ENCODE results near the gene FKBP4. TPM values are rescaled to one million over a fixed set of nuclear protein-coding genes. Genes with fewer than 3 reads are reported as not detected.

FKBP4 gene
- total and polyA plus RNA-seq, 9 of the 15 experiments (the other 6 are each of a cell fraction or from before 2014, with no cell fraction given): 16.3 to 154 (median 90.1) TPM

DNA sequence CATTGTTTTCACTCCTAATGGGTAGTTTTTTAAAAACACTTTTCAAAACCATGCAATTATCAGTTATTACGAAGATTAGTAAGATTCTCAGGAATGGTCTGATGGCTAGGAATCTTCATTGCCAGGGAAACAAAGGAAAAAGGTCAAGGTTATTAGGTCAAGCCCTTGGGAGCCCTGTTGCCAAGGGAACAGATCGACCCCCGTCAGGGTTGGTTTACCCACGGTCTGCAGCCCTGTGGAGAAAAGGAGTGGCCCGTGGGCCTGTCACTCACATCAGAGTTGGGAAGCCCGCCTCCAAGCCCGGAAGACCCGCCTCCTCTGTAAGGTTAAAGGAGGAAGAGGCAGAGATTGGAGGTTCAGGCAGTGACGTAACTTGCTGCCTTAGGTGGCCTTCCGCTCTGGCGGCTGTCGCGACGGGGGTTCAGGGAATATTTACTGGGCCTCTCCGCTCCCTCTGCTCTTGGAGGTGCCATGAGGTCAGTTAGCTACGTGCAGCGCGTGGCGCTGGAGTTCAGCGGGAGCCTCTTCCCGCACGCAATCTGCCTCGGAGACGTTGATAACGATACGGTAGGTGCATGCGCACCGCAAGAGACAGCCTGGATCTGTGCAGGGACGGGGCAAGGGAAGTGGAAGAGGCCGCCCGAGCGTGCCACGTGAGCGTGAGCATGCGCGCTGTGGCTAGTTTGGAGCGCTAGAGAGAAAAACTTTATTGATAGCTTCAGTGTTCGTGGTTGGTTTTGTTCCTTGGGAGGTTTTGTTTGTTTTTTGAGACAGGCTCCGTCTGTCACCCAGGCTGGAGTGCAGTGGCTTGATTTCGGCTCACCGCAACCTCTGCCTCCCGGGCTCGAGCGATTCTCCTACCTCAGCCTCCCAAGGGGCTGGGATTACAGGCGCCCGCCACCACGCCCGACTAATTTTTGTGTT is 17.8 kb downstream of the FKBP4 start, which contains the start of gene ITFG2 (continued):
- TF ChIP-seq, protein P1, sequence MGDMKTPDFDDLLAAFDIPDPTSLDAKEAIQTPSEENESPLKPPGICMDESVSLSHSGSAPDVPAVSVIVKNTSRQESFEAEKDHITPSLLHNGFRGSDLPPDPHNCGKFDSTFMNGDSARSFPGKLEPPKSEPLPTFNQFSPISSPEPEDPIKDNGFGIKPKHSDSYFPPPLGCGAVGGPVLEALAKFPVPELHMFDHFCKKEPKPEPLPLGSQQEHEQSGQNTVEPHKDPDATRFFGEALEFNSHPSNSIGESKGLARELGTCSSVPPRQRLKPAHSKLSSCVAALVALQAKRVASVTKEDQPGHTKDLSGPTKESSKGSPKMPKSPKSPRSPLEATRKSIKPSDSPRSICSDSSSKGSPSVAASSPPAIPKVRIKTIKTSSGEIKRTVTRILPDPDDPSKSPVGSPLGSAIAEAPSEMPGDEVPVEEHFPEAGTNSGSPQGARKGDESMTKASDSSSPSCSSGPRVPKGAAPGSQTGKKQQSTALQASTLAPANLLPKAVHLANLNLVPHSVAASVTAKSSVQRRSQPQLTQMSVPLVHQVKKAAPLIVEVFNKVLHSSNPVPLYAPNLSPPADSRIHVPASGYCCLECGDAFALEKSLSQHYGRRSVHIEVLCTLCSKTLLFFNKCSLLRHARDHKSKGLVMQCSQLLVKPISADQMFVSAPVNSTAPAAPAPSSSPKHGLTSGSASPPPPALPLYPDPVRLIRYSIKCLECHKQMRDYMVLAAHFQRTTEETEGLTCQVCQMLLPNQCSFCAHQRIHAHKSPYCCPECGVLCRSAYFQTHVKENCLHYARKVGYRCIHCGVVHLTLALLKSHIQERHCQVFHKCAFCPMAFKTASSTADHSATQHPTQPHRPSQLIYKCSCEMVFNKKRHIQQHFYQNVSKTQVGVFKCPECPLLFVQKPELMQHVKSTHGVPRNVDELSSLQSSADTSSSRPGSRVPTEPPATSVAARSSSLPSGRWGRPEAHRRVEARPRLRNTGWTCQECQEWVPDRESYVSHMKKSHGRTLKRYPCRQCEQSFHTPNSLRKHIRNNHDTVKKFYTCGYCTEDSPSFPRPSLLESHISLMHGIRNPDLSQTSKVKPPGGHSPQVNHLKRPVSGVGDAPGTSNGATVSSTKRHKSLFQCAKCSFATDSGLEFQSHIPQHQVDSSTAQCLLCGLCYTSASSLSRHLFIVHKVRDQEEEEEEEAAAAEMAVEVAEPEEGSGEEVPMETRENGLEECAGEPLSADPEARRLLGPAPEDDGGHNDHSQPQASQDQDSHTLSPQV (IDR thresholded peaks at IDR 0.05): 0 out of 2 replicates have a peak, but pooled peaks have one; percentile 3
- TF ChIP-seq NCOA2 (IDR thresholded peaks at IDR 0.05; ENCODE audit: partially characterized antibody in 2 of 2) (no peak), PHB (CRISPR knock-in tag; IDR thresholded peaks at IDR 0.05) (no peak), ZKSCAN8 (CRISPR knock-in tag; IDR thresholded peaks at IDR 0.05) (no peak), ZNF778 (CRISPR knock-in tag; IDR thresholded peaks at IDR 0.05) (no peak), GTF2F1 (IDR thresholded peaks at IDR 0.05; ENCODE audit: low read depth, low read length) (peak; percentile 27; the same call in 1 of the 2 replicates), EHMT2 (IDR thresholded peaks at IDR 0.05) (no peak), ZNF146 (CRISPR knock-in tag; IDR thresholded peaks at IDR 0.05; ENCODE audit: unreplicated experiment) (no peak), HDGF (IDR thresholded peaks at IDR 0.05) (no peak), KAT8 (IDR thresholded peaks at IDR 0.05; ENCODE audit: low read depth) (no peak), TBL1XR1 (IDR thresholded peaks at IDR 0.05; ENCODE audit: low read length in 2 of 2) (no peak), ZNF197 (CRISPR knock-in tag; IDR thresholded peaks at IDR 0.05; ENCODE audit: low read depth) (no peak), POLR2AphosphoS5 (IDR thresholded peaks at IDR 0.05; ENCODE audit: control insufficient read depth, insufficient read depth, low read depth, low read length) (peak; percentile 82; the same call in 1 of the 2 replicates)
- TF ChIP-seq, protein P2, sequence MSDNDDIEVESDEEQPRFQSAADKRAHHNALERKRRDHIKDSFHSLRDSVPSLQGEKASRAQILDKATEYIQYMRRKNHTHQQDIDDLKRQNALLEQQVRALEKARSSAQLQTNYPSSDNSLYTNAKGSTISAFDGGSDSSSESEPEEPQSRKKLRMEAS (CRISPR knock-in tag; IDR thresholded peaks at IDR 0.05): peak; percentile 98
- TF ChIP-seq, protein P3, sequence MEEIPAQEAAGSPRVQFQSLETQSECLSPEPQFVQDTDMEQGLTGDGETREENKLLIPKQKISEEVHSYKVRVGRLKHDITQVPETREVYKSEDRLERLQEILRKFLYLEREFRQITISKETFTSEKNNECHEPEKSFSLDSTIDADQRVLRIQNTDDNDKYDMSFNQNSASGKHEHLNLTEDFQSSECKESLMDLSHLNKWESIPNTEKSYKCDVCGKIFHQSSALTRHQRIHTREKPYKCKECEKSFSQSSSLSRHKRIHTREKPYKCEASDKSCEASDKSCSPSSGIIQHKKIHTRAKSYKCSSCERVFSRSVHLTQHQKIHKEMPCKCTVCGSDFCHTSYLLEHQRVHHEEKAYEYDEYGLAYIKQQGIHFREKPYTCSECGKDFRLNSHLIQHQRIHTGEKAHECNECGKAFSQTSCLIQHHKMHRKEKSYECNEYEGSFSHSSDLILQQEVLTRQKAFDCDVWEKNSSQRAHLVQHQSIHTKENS (CRISPR knock-in tag; IDR thresholded peaks at IDR 0.05): no peak
- TF ChIP-seq, protein P4, sequence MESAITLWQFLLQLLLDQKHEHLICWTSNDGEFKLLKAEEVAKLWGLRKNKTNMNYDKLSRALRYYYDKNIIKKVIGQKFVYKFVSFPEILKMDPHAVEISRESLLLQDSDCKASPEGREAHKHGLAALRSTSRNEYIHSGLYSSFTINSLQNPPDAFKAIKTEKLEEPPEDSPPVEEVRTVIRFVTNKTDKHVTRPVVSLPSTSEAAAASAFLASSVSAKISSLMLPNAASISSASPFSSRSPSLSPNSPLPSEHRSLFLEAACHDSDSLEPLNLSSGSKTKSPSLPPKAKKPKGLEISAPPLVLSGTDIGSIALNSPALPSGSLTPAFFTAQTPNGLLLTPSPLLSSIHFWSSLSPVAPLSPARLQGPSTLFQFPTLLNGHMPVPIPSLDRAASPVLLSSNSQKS (CRISPR knock-in tag; IDR thresholded peaks at IDR 0.05): no peak
- TF ChIP-seq, protein P5, sequence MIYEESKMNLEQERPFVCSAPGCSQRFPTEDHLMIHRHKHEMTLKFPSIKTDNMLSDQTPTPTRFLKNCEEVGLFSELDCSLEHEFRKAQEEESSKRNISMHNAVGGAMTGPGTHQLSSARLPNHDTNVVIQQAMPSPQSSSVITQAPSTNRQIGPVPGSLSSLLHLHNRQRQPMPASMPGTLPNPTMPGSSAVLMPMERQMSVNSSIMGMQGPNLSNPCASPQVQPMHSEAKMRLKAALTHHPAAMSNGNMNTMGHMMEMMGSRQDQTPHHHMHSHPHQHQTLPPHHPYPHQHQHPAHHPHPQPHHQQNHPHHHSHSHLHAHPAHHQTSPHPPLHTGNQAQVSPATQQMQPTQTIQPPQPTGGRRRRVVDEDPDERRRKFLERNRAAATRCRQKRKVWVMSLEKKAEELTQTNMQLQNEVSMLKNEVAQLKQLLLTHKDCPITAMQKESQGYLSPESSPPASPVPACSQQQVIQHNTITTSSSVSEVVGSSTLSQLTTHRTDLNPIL (CRISPR knock-in tag; IDR thresholded peaks at IDR 0.05): no peak
- TF ChIP-seq, protein P6, sequence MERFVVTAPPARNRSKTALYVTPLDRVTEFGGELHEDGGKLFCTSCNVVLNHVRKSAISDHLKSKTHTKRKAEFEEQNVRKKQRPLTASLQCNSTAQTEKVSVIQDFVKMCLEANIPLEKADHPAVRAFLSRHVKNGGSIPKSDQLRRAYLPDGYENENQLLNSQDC (CRISPR knock-in tag; IDR thresholded peaks at IDR 0.05): no peak
